NCI-H748 (cell line): ENCODE results near the gene CRELD2.

ENCODE experiments used
- DNase-seq: peaks from one replicate; lab custom pipeline; 2025; ENCODE audit not compliant: unreplicated experiment; lab: John Stamatoyannopoulos, UW

The CRELD2 gene

GRCh38 chr22:49887064-49887451 is 31.4 kb upstream of the CRELD2 start:
- no peak for DNase-seq

- no peak for DNase-seq
Measured at GRCh38 chr22:49887702-49888101, 30.7 kb upstream of the CRELD2 start.

GRCh38 chr22:49889071-49889470 is 29.4 kb upstream of the CRELD2 start:
- no peak for DNase-seq

GRCh38 chr22:49892226-49892899 is 26.1 kb upstream of the CRELD2 start:
- no peak for DNase-seq

GRCh38 chr22:49893025-49893424 is 25.4 kb upstream of the CRELD2 start:
- DNase-seq = no peak

- no peak for DNase-seq
Measured at GRCh38 chr22:49894322-49895054, 23.9 kb upstream of the CRELD2 start.

- DNase-seq = no peak
Measured at GRCh38 chr22:49896201-49896600, 22.2 kb upstream of the CRELD2 start.

GRCh38 chr22:49897015-49897684 is 21.3 kb upstream of the CRELD2 start:
- no peak for DNase-seq

- DNase-seq = no peak
Measured at GRCh38 chr22:49899530-49899929, 18.9 kb upstream of the CRELD2 start.

- DNase-seq = no peak
Measured at GRCh38 chr22:49900441-49901230, 17.8 kb upstream of the CRELD2 start.

- no peak for DNase-seq
Measured at GRCh38 chr22:49901457-49901856, 17.0 kb upstream of the CRELD2 start.

GRCh38 chr22:49903322-49904039 is 15.0 kb upstream of the CRELD2 start:
- DNase-seq = peak; percentile 73

- DNase-seq = no peak
Measured at GRCh38 chr22:49904040-49904369, 14.4 kb upstream of the CRELD2 start.

GRCh38 chr22:49905465-49905864 is 13.0 kb upstream of the CRELD2 start:
- DNase-seq = no peak

- no peak for DNase-seq
Measured at GRCh38 chr22:49906071-49906798, 12.2 kb upstream of the CRELD2 start.

- DNase-seq = no peak
Measured at GRCh38 chr22:49906799-49907290, 11.6 kb upstream of the CRELD2 start.

GRCh38 chr22:49907807-49908206 is 10.6 kb upstream of the CRELD2 start:
- no peak for DNase-seq

GRCh38 chr22:49909476-49910205 is 8.8 kb upstream of the CRELD2 start:
- no peak for DNase-seq
